GM23338 (cell line): Measurements from ENCODE around the gene COP1. TPM values are rescaled to one million over a fixed set of nuclear protein-coding genes. Genes with fewer than 3 reads are reported as not detected.

ENCODE experiments used
- CREB1 ChIP-seq: fragments of 250-450 bp; sonication (Bioruptor Pico); IDR thresholded peaks from 2 replicates; pipeline ENCODE4 v1.5.0; 2020; ENCODE audit warnings: low read depth, mild to moderate bottlenecking, moderate library complexity
- POLR2AphosphoS5 ChIP-seq: IDR thresholded peaks from 2 replicates; pipeline ENCODE4 v1.6.1; 2016; ENCODE audit warnings: antibody characterized with exemption, low read depth
- ZNF331 ChIP-seq: fragments of 250-450 bp; sonication (Bioruptor Pico); IDR thresholded peaks from 2 replicates; pipeline ENCODE4 v1.5.0; 2020; ENCODE audit warnings: low read depth, mild to moderate bottlenecking, moderate library complexity
- polyA plus RNA-seq: library from polyadenylated mRNA; unstranded; fragments of >200 nt; fragmentation: Nextera tagmentation; extraction: Ambion mirVana; gene quantifications from 2 replicates; pipeline ENCODE4 v1.2.1, GENCODE V29; 2016
- total RNA-seq: library from RNA; depleted of rRNA; stranded (reverse); fragments of >200 nt; shearing (Covaris generic); gene quantifications from 2 replicates; pipeline ENCODE4 v1.2.3, GENCODE V29; 2014
- TF ChIP-seq, protein P1 (sequence below): fragments of 250-450 bp; sonication (Bioruptor Pico); IDR thresholded peaks from 2 replicates; pipeline ENCODE4 v1.5.0; 2020; ENCODE audit warnings: mild to moderate bottlenecking, moderate library complexity
- TF ChIP-seq, protein P2 (sequence below): IDR thresholded peaks from one replicate; pipeline ENCODE4 v1.6.1; 2018; ENCODE audit warnings: antibody characterized with exemption; ENCODE audit not compliant: unreplicated experiment
- TF ChIP-seq, protein P3 (sequence below): IDR thresholded peaks from 2 replicates; pipeline ENCODE4 v1.6.1; 2016; ENCODE audit warnings: antibody characterized with exemption

The COP1 gene
- total and polyA plus RNA-seq, 2 experiments from 2014 or later, result 54.0 to 54.9 TPM

DNA sequence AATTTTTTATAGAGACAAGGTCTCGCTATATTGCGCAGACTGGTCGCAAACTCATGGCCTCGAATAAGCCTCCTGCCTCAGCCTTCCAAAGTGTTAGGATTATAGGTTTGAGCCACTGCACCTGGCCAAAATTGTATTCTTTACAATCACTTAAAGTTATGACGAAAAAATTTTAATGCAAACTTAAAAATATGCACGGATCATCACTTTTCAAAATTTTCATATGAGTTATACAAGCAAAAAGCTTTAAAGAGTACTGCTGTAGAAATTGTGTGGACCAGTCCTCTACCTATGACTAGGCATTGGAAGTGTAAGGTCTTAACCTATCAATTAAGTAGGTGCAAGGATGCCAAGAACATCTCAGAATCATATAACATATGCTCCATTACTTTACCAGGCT lies 34.9 kb downstream of the COP1 start (continued):
- TF ChIP-seq, protein P1, sequence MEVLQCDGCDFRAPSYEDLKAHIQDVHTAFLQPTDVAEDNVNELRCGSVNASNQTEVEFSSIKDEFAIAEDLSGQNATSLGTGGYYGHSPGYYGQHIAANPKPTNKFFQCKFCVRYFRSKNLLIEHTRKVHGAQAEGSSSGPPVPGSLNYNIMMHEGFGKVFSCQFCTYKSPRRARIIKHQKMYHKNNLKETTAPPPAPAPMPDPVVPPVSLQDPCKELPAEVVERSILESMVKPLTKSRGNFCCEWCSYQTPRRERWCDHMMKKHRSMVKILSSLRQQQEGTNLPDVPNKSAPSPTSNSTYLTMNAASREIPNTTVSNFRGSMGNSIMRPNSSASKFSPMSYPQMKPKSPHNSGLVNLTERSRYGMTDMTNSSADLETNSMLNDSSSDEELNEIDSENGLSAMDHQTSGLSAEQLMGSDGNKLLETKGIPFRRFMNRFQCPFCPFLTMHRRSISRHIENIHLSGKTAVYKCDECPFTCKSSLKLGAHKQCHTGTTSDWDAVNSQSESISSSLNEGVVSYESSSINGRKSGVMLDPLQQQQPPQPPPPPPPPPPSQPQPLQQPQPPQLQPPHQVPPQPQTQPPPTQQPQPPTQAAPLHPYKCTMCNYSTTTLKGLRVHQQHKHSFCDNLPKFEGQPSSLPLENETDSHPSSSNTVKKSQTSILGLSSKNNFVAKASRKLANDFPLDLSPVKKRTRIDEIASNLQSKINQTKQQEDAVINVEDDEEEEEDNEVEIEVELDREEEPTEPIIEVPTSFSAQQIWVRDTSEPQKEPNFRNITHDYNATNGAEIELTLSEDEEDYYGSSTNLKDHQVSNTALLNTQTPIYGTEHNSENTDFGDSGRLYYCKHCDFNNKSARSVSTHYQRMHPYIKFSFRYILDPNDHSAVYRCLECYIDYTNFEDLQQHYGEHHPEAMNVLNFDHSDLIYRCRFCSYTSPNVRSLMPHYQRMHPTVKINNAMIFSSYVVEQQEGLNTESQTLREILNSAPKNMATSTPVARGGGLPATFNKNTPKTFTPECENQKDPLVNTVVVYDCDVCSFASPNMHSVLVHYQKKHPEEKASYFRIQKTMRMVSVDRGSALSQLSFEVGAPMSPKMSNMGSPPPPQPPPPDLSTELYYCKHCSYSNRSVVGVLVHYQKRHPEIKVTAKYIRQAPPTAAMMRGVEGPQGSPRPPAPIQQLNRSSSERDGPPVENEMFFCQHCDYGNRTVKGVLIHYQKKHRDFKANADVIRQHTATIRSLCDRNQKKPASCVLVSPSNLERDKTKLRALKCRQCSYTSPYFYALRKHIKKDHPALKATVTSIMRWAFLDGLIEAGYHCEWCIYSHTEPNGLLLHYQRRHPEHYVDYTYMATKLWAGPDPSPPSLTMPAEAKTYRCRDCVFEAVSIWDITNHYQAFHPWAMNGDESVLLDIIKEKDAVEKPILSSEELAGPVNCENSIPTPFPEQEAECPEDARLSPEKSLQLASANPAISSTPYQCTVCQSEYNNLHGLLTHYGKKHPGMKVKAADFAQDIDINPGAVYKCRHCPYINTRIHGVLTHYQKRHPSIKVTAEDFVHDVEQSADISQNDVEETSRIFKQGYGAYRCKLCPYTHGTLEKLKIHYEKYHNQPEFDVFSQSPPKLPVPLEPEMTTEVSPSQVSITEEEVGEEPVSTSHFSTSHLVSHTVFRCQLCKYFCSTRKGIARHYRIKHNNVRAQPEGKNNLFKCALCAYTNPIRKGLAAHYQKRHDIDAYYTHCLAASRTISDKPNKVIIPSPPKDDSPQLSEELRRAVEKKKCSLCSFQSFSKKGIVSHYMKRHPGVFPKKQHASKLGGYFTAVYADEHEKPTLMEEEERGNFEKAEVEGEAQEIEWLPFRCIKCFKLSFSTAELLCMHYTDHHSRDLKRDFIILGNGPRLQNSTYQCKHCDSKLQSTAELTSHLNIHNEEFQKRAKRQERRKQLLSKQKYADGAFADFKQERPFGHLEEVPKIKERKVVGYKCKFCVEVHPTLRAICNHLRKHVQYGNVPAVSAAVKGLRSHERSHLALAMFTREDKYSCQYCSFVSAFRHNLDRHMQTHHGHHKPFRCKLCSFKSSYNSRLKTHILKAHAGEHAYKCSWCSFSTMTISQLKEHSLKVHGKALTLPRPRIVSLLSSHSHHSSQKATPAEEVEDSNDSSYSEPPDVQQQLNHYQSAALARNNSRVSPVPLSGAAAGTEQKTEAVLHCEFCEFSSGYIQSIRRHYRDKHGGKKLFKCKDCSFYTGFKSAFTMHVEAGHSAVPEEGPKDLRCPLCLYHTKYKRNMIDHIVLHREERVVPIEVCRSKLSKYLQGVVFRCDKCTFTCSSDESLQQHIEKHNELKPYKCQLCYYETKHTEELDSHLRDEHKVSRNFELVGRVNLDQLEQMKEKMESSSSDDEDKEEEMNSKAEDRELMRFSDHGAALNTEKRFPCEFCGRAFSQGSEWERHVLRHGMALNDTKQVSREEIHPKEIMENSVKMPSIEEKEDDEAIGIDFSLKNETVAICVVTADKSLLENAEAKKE, result no peak
- TF ChIP-seq ZNF331 (CRISPR knock-in tag) (no peak), CREB1 (CRISPR knock-in tag) (no peak), POLR2AphosphoS5 (no peak)
- TF ChIP-seq, protein P2, sequence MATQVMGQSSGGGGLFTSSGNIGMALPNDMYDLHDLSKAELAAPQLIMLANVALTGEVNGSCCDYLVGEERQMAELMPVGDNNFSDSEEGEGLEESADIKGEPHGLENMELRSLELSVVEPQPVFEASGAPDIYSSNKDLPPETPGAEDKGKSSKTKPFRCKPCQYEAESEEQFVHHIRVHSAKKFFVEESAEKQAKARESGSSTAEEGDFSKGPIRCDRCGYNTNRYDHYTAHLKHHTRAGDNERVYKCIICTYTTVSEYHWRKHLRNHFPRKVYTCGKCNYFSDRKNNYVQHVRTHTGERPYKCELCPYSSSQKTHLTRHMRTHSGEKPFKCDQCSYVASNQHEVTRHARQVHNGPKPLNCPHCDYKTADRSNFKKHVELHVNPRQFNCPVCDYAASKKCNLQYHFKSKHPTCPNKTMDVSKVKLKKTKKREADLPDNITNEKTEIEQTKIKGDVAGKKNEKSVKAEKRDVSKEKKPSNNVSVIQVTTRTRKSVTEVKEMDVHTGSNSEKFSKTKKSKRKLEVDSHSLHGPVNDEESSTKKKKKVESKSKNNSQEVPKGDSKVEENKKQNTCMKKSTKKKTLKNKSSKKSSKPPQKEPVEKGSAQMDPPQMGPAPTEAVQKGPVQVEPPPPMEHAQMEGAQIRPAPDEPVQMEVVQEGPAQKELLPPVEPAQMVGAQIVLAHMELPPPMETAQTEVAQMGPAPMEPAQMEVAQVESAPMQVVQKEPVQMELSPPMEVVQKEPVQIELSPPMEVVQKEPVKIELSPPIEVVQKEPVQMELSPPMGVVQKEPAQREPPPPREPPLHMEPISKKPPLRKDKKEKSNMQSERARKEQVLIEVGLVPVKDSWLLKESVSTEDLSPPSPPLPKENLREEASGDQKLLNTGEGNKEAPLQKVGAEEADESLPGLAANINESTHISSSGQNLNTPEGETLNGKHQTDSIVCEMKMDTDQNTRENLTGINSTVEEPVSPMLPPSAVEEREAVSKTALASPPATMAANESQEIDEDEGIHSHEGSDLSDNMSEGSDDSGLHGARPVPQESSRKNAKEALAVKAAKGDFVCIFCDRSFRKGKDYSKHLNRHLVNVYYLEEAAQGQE, result no peak
- TF ChIP-seq, protein P3, sequence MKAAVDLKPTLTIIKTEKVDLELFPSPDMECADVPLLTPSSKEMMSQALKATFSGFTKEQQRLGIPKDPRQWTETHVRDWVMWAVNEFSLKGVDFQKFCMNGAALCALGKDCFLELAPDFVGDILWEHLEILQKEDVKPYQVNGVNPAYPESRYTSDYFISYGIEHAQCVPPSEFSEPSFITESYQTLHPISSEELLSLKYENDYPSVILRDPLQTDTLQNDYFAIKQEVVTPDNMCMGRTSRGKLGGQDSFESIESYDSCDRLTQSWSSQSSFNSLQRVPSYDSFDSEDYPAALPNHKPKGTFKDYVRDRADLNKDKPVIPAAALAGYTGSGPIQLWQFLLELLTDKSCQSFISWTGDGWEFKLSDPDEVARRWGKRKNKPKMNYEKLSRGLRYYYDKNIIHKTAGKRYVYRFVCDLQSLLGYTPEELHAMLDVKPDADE, result no peak
